Fibroblast of villous mesenchyme (primary cell): ENCODE data around the gene NUDCD3. TPM values are rescaled to one million over a fixed set of nuclear protein-coding genes. Genes with fewer than 3 reads are reported as not detected.

Experiments
- DNase-seq: peaks from one replicate; pipeline ENCODE4 v3.0.0-alpha.2; 2010; ENCODE audit warnings: low read depth
- H3K4me3 ChIP-seq: 2 replicates; pipeline ENCODE4 v1.5.1; 2011; ENCODE audit warnings: low read depth, mild to moderate bottlenecking, low read length
- total RNA-seq: library from RNA; depleted of rRNA; stranded (reverse); fragments of >200 nt; gene quantifications from 2 replicates; pipeline ENCODE4 v1.2.3, GENCODE V29; 2012
- TF ChIP-seq, protein P1 (sequence below): IDR thresholded peaks from 2 replicates; pipeline ENCODE4 v1.5.1; 2012; ENCODE audit warnings: low read depth, mild to moderate bottlenecking, low read length; ENCODE audit not compliant: insufficient read depth

NUDCD3 gene
- total RNA-seq, 1 donor = 62.2 TPM

DNA sequence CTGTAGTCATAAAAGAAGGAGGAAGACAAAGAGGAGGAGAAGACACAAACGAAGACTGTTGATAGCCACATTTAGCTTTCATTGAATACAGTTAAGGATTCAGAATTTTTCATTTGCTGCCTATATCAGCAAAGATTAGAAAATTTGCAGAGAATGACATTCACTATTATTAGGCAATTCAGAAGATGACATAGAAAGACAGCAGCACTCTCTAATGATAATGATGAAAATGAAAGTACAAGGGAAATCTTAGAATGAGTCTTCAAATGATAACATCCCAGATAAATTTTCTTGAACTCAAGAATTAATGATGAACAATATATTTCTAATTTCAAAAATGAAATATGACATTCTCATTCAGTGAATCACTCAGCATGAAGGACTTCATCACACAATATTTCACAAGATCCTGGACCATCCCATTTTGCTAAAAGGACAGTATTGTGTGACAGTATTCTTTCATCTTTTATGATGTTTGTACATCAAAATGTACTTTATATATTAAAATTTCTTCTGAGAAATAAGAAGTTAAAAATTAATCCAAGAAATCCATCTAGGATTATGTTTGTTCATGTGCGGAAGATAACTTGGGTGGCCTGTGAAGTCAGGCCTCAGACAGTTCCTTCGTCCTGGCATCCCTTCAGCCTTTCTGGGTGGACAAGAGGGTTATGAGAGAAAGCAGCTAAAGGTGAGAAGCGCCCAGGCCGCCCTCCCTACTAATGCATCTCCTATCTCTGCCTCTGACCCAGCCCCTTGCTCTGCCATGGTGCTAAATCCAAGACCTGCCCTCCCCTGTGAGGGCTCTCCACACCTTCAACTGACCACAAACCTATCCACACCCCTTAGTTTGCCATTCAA lies 117.7 kb downstream of the NUDCD3 start:
- no peak overlapping the region for H3K4me3 ChIP-seq
- TF ChIP-seq, protein P1, sequence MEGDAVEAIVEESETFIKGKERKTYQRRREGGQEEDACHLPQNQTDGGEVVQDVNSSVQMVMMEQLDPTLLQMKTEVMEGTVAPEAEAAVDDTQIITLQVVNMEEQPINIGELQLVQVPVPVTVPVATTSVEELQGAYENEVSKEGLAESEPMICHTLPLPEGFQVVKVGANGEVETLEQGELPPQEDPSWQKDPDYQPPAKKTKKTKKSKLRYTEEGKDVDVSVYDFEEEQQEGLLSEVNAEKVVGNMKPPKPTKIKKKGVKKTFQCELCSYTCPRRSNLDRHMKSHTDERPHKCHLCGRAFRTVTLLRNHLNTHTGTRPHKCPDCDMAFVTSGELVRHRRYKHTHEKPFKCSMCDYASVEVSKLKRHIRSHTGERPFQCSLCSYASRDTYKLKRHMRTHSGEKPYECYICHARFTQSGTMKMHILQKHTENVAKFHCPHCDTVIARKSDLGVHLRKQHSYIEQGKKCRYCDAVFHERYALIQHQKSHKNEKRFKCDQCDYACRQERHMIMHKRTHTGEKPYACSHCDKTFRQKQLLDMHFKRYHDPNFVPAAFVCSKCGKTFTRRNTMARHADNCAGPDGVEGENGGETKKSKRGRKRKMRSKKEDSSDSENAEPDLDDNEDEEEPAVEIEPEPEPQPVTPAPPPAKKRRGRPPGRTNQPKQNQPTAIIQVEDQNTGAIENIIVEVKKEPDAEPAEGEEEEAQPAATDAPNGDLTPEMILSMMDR = no peak
- no peak for DNase-seq

DNA sequence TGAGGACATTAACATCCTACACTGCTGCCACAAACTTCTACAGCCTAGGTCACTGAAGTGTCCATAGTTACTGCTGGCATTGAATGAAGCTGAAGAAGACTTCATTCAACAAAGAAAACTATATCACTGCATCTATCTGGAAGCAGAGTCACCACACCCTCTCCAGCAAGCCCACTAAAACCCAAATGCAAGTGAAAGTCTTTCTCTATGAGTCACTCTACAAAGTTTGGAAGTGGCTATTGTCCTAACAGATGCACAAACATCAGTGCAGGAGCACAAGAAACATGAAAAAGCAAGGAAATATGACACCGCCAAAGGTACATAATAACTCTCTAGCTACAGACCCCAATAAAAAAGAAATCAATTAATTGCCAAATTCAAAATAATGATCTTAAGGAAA lies 121.6 kb downstream of the NUDCD3 start:
- DNase-seq = no peak
- no peak overlapping the region for H3K4me3 ChIP-seq
- TF ChIP-seq, protein P1 = no peak

DNA sequence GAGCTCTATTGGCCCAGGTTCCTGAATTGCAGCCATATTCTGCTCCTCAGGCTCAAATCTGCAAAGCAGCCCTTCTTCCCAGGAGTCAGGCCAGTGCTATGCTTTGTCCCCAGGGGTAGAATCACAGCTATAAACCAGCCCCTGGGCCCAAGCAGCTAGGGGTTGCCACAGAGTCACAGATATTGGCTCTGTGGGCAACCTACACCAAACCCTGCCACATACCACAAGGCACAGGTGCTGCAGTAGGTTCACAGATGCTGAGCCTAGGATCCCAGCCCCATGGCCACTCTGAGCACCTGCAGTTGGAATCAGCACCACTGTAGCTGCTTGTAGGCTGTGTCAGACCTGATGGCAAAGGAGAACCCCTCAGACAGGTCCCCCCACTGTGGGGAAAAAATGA lies 122.0 kb downstream of the NUDCD3 start:
- no peak for DNase-seq
- TF ChIP-seq, protein P1 = no peak
- no peak overlapping the region for H3K4me3 ChIP-seq

DNA sequence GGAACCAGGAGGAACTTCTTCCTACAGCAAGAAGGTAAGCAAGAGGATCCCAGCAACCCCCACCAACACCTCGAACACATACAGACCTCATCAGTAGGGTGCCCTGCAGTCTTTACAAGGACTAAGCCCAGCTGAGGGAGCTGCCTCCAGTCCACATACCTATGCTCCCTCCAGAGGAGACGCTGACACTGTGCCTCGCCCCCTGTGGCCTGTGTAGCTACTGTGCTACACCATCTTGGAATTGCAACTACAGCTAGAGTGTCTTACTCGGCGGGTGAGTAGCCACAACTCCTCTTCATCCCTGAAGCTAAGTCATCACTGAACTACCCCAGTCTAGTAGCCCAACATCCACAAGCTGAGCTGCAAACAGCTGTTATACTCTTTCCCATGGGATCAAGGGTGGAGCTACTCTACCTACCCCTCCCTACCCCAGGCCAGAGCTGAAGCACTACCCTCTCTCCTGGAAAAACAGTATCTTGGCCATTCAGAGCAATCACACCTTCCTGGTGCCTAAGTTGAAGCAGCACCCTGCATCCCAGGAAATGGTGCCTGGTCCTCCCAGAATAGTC lies 122.9 kb downstream of the NUDCD3 start:
- TF ChIP-seq, protein P1 = no peak
- H3K4me3 ChIP-seq = no peak overlapping the region
- DNase-seq = no peak

DNA sequence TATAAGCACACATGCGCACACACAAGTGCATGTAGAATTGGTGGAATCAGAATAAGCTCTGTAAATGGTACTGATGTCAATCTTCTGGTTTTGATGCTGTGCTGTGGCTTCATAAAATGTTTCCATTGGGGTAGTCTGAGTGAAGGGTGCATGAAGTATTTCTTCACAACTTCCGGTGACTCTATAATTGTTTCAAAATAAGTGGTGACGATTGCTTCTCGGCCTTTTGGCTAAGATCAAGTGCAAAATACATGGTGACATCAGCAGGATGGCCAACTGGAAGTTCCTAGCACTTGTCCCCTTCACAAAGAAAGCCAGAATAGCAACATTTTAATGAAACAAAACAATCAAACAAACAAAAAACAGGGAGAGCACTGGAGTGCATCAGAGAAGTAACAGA lies 123.5 kb downstream of the NUDCD3 start:
- no peak for DNase-seq
- TF ChIP-seq, protein P1 = no peak
- H3K4me3 ChIP-seq = no peak overlapping the region

DNA sequence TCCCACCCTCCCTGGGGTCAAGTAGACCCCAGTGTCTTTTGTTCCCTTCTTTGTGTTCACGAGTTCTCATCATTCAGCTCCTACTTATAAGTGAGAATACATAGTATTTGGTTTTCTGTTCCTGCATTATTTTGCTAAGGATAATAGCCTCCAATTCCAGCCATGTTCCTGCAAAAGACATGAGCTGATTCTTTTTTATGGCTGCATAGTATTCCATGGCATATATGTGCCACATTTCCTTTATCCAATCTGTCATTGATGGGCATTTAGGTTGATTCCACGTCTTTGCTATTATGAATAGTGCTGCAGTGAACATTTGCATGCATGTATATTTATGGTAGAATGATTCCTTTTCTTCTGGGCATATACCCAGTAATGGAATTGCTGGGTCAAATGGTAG lies 136.8 kb downstream of the NUDCD3 start:
- DNase-seq = no peak
- no peak overlapping the region for H3K4me3 ChIP-seq
- TF ChIP-seq, protein P1 = no peak
